ENCODE data around the gene ATP6V1A.
A peak's percentile ranks its signal among the peaks of the same experiment; 100 is the strongest.

Gene ATP6V1A

DNA sequence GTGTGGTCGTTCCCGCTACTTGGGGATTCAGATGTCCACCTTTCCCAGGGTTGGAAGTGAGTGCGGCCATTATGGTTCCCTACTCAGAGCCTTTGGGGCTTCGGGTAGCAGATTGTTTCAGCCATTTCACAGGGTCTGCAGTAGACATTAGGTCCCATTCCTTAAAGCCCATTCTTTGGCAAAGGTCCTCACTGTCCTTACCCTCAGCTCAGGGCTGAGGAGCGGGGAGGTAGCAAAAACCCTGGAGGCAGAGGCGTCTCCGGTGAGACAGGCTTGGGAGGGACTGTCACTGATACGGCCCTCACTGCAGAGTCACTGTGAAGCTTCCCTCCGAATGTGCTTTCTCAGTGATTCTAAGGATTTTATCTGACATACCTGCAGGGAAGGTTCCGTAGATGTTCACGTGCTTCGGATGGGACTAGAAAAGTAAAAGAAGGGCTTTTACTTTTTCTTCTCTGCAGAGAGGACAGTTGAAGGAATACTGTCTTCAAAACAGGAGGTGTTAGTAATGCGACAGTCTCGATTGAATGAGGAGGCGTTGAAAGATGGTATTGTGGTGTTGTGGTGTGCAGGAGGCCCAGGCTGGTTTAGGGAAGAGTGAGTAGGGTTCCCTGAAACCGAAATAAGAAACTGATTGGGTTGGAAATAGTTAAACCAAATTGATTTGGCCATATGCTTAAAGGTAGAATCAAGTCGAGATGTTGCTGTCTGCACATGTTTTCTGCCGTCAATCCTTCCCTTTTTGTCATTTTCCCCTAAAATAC, 630 bp downstream of the ATP6V1A start:
- peak in 1 of 2 donors; percentile 33 for DNase-seq (ENCODE audit: low read depth in 2 of 2)

DNA sequence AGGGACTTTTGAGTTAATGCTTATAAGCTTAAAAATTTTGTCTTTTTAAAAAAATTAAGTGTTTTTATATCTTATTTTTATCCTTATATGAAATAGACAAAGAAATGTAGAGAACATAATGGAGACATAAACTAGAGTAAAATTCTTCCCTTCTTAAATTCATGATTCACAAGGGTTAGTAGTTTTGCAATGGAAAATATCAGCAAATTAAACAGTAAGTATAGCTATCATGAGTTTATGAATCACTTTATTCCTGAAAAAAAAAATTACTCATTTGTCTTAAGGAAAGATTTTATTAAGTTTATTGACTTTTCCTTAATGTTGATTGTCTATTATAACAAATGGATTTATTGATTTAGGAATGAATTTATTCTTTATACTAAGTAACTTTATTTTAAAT, 4.3 kb downstream of the ATP6V1A start:
- DNase-seq (ENCODE audit: low read depth in 2 of 2) = no peak

DNA sequence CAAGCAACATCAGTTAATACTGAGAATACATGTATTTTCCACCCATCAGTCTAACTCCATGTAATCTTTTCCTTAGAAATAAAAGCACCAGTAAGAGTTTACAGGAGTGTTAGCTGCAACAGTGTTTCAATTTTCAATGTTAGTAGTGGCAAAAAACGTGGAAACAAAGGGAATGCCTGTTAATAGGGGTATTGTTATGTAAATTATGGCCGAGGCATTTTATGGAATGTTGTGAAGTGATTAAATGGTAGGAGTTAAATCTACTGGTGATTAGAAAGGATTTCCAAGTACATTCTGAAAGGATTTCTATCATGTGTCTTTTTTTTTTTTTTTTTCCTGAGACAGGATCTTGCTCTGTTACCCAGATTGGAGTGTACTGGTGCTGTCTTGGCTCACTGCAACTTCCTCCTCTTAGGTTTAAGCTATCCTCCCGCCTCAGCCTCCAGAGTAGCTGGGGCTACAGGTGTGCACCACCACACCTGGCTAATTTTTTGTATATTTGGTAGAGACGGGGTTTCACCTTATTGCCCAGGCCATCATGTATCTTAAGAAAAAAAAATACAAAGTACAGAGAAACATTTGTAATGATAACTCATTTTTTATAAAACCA, 6.6 kb downstream of the ATP6V1A start:
- DNase-seq (ENCODE audit: low read depth in 2 of 2) = no peak

DNA sequence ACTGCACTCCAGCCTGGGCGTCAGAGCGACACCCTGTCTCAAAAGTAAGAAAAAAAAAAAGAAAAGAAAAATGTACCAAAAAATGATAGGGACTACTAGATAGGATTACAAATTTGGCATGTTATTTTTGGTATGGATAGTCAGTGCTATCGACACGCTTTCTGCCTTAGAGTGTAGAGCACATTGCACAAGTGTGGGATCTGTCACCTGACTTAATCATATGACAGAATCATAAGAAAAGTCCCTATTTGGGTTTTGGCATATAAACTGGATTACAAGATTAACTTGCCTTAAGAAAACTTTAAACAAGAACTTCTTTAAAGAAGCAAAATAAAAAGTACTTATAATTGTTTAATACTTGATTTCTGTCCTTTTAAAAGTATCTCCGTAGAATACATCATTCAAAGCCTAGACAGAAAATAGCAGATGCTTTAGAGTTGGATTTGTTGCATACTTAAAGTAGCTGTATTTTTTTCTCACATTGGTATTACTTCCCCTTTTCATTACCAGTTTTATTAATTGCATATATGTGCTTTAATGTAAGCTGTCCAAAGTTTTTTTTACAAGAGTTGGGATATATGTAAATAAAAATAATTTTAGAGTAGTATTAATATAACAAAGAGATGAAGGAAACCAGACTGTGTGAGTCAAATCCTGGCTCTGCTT, 7.8 kb downstream of the ATP6V1A start:
- no peak for DNase-seq (ENCODE audit: low read depth in 2 of 2)

DNA sequence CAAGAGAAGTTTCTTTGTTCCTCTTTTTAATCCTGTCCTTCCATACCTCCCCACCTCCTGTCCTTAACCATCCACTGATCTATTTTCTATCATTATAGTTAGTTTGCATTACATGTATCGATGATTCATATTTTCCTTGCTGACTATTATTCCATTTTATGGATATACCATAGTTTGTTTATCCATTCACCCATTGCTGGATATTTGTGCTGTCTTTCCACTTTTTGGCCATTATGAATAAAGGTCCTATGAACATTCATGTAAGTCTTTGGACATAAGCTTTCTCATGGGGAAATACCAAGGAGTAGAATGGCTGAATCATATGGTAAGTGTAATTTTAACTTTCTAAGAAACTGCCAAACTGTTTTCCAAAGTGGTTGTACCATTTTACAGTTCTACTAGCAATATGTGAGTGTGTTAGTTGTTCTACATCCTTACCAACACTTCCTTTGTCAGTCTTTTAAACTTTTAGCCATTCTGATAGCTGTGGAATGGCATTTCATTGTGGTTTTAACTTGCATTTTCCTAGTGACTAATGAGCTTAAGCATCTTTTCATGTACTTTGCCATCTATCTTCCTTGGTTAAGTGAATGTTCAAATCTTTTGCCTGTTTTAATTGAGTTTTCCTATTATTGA, 11.7 kb downstream of the ATP6V1A start:
- no peak for DNase-seq (ENCODE audit: low read depth in 2 of 2)

DNA sequence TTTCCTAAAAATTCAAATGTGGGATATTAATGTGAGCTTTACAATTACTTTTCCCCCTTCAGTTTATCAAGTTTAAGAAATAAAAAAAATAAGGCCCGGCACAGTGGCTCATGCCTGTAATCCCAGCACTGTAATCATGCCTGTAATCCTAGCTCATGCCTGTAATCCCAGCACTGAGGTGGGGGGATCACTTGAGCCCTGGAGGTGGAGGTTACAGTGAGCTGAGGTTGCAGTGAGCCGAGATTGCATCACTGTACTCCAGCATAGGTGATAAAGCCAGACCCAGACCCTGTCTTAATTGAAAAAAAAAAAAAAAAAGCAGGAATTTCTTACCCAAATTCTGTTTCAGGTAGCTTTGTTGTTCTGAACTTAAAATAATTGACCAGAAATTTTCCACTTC, 17.9 kb downstream of the ATP6V1A start:
- DNase-seq (ENCODE audit: low read depth in 2 of 2) = no peak

DNA sequence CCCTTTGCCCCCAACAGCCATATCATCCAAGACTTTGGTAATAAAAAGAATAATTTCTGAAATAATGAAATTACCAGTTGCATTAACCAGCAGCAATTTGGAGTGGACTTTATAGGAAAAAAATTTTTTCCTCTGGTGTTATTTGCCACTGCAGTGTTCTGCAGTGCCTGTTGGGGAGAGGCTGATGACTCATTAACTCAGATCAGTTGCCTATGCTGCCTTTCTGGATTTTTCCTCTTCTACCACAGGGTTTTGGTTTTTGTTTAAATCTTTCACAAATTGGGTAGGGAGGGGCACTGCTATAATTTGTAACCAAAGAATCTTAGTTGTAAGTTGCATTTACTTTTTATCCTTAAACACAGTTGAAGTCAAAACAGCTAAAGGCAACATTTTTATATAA, 22.7 kb downstream of the ATP6V1A start:
- no peak for DNase-seq (ENCODE audit: low read depth in 2 of 2)

DNA sequence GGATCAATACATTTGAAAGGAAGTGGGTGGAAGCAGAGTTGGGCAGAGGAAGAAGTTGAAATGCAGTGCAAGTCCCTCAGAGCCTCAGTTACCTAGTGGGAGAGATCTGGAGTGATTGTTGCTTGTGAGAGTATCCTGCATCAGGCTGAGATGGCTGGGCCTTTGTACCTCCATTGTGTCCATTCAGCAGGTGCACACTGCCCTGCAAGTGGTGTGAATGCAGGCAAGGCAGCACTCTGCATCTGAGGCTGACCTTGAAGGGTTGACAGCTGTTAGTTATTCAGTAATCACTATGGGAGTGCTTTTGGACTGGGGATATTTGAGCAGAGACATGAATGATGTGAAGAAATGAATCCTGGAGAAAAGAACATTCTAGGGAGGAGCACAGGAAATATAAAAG, 25.2 kb downstream of the ATP6V1A start:
- DNase-seq (ENCODE audit: low read depth in 2 of 2) = no peak

DNA sequence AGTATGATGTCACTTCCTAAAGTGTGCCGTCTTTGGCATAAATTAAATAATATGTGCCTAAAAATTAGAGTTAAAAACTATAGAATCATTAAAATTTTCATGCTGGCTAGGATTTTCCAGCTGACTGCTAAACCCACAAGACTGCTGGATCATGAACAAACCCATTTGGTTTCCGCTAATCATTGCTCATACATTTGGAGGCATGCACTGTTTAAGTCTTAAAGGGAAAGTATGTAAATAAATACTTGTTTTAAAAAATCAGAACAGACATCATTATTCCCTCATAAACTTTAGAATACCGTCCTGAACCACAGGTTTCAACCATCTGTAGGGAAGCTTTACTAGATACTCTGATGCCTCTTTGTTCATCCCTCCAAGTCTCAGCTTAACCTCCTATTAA, 26.5 kb downstream of the ATP6V1A start:
- DNase-seq (ENCODE audit: low read depth in 2 of 2) = no peak

DNA sequence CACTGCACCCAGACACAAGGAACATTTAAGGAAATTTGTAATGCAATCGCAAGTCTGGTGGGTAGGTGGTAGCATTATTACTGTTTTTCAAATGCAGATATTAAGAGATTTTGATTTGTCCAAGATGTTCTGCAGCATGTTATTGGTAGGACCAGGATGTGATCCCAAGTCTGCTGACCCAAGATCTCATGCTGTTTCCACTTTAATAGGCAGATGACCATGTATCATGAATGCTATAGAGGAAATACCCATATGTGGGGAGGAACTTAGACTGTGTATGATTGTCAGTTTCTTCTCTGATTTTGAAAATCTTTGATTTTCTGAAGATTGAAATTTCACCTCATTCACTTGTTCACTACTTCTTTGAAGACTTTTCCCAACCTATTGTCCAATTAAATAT, 28.7 kb downstream of the ATP6V1A start:
- DNase-seq (ENCODE audit: low read depth in 2 of 2) = no peak

DNA sequence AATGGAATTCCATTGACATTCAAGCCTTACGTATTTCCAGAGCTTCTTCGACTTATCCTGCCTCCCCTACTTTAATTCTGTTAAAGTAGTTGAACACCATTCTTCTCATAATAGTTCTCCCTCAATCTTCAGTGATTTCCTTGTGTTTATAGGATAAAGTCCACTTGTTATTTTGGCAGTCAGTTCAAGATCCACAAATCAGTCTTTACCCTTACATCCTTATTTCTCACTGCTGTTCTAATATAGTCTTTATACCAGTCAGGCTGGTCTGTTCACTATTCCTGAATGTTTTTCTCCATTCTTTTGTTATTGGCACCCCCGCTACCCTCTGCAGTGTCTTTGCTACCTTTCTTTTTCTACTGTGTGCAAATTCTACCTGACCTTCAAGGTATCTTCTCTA, 29.7 kb downstream of the ATP6V1A start:
- no peak for DNase-seq (ENCODE audit: low read depth in 2 of 2)

DNA sequence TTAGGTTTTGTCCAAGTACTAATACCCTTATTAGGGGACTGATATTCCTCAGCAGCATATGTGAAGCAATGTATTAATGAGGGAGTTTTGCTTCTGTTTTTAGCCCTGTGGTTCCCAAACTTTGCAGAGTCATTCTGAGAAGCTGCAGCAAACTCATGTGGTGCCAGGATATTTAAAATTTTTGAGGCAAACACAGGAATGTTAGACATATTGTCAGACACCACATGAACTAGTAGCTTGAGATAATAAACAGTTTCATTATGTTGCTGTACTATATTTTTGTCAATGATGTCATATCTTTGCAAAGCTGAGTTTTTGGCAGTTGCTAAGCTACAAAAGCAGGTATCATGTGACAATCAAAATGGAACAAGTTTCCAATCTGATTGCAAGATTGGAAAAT, 36.6 kb downstream of the ATP6V1A start:
- DNase-seq (ENCODE audit: low read depth in 2 of 2) = no peak

DNA sequence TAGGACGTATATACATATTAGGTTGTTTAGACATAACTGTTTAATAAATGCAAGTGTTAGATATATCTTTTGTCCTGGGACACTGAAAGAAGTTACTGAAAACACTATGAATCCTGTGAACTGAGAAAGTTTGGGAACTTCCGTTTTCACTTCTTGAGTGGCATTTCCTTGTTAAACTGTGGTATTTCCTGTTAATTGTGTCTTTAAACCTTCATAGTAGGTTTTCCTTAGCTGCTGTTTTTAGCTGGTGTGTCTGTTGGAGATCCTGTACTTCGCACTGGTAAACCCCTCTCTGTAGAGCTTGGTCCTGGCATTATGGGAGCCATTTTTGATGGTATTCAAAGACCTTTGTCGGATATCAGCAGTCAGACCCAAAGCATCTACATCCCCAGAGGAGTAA, 37.1 kb downstream of the ATP6V1A start:
- DNase-seq (ENCODE audit: low read depth in 2 of 2) = no peak

DNA sequence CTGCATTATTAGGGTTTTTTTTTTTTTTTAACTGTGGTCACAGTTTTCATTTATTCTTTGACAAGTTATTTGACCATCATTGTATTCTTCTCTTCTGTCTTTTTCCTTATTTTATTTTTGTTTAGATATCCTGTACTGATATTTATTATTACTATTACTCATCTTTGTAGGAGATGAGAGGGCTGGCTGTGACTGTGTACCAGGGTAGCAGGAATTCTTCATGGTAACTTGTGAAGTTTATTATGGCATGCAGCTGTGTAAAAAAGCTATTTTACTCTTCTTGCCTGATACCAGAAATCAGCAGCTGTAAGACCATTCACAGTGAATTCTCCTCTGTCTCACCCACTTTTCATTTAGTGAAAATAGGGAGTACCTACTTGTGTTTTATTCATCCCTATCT, 44.5 kb downstream of the ATP6V1A start:
- no peak for DNase-seq (ENCODE audit: low read depth in 2 of 2)

DNA sequence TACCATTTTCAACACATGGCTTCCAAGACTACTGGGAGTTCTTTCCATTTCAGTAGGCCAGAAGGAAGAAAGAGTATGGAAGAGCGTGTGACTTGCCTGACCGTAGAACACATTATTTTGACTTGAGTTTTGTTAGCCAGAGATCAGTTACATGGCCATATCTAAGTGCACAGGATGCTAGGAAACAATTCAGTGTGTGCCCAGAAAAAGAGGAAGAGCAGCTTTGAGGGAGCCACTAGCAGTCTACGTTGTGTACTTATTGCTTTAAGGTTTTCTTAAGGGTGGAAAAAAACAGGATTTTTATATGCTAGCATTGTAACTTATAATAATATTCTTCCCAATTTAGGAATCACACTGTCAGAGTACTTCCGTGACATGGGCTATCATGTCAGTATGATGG, 47.7 kb downstream of the ATP6V1A start:
- no peak for DNase-seq (ENCODE audit: low read depth in 2 of 2)

DNA sequence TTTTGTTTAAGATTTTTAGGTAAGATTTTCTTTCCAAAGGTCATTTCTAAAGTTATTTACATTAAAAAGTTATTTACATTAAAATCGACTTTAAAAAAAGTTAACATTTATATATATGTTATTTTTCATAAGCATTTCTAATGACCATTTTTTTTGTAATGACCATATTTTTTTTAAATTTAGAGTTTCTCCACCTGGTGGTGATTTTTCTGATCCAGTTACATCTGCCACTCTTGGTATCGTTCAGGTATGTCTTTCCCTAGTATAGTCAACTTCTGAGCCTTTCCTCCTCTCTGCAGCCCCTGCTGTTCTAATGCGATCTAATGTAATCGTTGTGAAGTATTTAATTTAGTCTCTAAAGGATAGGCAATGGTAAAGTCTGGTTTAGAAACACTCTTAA, 48.9 kb downstream of the ATP6V1A start:
- no peak for DNase-seq (ENCODE audit: low read depth in 2 of 2)

DNA sequence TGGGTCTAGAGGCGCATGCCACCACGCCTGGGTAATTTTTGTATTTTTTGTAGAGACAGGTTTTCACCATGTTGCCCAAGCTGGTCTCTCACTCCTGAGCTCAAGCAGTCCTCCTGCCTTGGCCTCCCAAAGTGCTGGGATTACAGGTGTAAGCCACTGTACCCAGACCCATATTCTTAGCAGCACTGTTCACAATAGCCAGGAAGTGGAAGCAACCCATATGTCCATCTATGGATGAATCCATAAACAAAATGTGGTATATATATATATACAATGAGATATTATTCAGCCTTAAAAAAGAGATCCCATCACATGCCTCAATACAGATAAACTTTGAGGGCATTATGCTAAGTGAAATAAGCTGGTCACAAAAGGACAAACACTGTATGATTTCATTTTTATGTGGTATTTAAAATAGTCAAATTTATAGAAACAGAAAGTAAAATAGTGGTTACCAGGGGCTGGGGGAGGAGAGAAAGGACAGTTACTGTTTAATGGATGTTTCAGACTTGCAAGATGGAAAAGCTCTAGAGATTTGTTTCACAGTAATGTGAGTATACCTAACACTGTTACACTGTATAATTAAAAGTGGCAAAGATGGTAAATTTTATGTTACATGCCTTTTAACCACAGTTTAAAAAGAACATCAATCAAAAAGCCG, 56.1 kb downstream of the ATP6V1A start:
- DNase-seq (ENCODE audit: low read depth in 2 of 2) = no peak

DNA sequence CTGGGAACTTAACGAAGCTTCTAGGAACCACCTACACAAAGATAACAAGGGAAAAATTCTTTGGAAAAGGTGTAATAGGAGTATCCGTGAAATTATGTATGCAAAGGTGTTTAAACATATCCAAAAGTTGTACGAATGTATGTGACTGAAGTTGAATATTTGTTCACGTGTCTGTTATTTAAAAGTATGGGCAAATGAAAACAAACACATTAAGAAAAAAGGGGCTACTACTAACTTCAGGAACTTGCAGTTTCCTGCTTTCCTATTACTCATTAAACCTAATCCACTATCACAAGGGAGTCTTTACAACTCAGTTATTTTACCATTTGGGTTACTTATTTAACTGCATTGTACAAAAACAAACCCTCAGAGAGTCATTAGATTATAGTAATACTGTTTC, 57.8 kb downstream of the ATP6V1A start:
- no peak for DNase-seq (ENCODE audit: low read depth in 2 of 2)

DNA sequence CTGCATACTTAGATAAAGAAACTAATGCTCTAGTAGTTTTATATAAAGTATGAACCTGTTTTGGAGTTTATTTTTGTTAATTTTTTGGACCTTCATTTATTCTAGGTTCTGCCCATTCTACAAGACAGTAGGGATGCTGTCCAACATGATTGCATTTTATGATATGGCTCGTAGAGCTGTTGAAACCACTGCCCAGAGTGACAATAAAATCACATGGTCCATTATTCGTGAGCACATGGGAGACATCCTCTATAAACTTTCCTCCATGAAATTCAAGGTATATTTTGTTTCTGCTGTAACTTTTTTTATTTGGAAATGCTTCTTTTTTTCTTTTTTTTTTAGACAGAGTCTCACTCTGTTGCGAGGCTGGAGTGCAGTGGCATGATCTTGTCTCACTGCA, 58.4 kb downstream of the ATP6V1A start:
- no peak for DNase-seq (ENCODE audit: low read depth in 2 of 2)

DNA sequence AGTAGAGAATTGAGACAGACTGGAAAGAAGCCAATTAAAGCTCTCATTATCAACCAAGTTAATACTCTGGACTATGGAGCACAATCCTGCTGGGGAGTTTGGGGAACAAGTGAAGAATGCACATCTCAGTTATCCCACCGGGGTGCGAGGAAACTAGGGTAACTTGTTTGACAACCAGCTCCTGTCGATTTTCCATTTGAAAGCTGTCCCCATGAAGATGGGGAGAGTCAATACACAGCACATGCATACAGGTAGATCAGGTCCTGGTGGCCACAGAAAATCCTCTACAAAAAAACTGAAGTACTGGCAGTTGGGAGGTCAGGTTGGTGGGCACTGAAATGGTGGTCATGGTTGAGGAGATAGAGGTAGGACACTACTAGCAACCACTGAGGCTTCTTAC, 66.0 kb downstream of the ATP6V1A start:
- DNase-seq (ENCODE audit: low read depth in 2 of 2) = no peak

DNA sequence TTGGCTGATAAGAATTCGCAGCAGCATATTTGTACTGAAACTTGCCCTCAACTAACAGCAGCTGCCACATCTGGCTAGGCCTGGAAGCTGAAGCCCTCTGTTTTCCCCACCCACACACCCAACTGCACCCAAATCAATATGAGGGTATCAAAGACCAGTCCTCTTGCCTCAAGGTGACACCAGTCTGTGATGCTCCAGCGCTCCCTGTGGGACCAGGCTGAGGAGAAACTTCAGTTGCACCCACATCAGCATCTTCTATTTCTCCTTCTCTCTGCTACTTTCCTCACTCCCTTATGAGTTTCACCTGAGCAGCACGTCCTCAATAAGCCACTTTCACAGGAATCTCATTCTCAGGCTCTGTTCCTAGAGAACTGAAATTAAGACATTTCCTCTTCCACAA, 73.0 kb downstream of the ATP6V1A start:
- no peak for DNase-seq (ENCODE audit: low read depth in 2 of 2)

DNA sequence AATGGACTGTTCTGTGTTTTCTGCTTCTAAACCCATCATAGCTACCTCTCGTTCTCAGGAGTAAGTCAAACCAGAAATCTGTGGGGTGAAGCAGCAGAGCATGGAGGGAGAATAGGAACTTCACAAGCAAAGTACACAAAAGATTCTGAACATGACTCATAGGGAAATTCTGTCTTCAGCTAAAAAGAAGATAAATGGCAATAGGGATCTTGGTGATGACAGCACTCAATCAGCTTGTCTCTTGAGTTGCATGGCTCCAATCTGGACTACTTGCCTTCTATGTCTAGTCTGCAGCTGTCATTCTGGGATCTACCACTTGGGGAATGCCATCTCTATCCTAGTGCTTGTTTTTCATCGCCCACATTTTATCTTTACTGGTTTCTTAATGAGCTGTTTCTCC, 78.3 kb downstream of the ATP6V1A start:
- no peak for DNase-seq (ENCODE audit: low read depth in 2 of 2)

Measured in activated CD4-positive, alpha-beta T cell treated with anti-CD3 and anti-CD28 coated beads for 24 hours (primary cell).